Measurements from ENCODE around the gene NOB1. TPM values are rescaled to one million over a fixed set of nuclear protein-coding genes. Genes with fewer than 3 reads are reported as not detected.

Gene NOB1
- total and polyA plus RNA-seq, 9 of the 15 experiments (the other 6 are each of a cell fraction or from before 2014, with no cell fraction given): 42.4 to 148 (median 116) TPM

DNA sequence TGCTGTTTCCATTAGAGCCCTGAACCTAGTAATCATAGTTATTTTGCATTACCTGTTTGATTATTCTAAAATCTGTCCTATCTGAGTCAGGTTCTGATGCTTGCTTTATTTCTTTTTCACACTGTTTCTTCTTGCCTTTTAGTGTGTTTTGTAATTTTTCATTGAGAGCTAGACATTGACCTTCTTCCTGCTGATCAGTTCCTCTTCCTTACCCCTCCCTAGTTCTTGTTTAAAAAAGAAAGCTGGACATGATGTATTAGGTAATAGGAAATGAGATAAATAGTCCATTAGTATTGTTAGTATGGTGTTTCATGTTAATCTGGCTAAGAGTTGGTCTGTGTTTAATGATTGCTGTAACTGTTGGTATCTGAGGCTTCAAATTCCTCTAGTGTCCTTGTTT, 20.8 kb upstream of the NOB1 start (continued):
- TF ChIP-seq, protein P1, sequence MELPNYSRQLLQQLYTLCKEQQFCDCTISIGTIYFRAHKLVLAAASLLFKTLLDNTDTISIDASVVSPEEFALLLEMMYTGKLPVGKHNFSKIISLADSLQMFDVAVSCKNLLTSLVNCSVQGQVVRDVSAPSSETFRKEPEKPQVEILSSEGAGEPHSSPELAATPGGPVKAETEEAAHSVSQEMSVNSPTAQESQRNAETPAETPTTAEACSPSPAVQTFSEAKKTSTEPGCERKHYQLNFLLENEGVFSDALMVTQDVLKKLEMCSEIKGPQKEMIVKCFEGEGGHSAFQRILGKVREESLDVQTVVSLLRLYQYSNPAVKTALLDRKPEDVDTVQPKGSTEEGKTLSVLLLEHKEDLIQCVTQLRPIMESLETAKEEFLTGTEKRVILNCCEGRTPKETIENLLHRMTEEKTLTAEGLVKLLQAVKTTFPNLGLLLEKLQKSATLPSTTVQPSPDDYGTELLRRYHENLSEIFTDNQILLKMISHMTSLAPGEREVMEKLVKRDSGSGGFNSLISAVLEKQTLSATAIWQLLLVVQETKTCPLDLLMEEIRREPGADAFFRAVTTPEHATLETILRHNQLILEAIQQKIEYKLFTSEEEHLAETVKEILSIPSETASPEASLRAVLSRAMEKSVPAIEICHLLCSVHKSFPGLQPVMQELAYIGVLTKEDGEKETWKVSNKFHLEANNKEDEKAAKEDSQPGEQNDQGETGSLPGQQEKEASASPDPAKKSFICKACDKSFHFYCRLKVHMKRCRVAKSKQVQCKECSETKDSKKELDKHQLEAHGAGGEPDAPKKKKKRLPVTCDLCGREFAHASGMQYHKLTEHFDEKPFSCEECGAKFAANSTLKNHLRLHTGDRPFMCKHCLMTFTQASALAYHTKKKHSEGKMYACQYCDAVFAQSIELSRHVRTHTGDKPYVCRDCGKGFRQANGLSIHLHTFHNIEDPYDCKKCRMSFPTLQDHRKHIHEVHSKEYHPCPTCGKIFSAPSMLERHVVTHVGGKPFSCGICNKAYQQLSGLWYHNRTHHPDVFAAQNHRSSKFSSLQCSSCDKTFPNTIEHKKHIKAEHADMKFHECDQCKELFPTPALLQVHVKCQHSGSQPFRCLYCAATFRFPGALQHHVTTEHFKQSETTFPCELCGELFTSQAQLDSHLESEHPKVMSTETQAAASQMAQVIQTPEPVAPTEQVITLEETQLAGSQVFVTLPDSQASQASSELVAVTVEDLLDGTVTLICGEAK (IDR thresholded peaks at IDR 0.05): no peak
- TF ChIP-seq, protein P1 (CRISPR knock-in tag; IDR thresholded peaks at IDR 0.05): no peak
- no peak for TF ChIP-seq ILK (tag; IDR thresholded peaks at IDR 0.05; ENCODE audit: borderline replicate concordance, low read depth)
- TF ChIP-seq ZNF764 (CRISPR knock-in tag; IDR thresholded peaks at IDR 0.05; ENCODE audit: low read depth): no peak
- TF ChIP-seq ADNP (tag; IDR thresholded peaks at IDR 0.05): no peak
- TF ChIP-seq ZFX (CRISPR knock-in tag; IDR thresholded peaks at IDR 0.05): no peak

Data from K562 (cell line).